NCI-H82 treated with DMSO at 0.1 percent for 48 hours (cell line): ENCODE data around the gene PDE8A.

Experiments
- DNase-seq: peaks from one replicate; lab custom pipeline; 2025; ENCODE audit not compliant: unreplicated experiment; lab: John Stamatoyannopoulos, UW

Gene PDE8A

DNA sequence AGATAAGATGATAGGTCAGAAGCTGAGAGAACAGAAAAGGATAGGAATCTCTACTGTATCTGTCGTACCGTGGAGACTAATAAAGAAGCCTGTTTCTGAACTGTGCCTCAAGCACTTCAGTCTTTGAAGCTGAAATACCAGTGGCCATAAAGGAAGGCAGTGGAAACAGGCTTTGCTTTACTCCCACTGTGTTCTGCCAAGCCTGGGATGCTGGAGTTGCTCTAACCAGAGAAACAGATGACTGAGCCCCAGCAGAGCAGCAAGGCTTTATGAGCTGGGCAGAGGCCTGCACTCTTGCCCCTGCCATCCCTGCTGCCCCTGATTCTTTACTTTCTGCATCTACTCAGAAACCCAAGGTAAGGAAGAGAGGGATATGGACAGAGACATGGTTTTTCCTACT lies 89.4 kb downstream of the PDE8A start:
- DNase-seq: no peak

- no peak for DNase-seq
These were observed 89.8 kb downstream of the PDE8A start for GRCh38 chr15:85071504-85071903.

GRCh38 chr15:85072917-85073316 lies 91.3 kb downstream of the PDE8A start:
- no peak for DNase-seq

- DNase-seq: no peak
These were observed 92.0 kb downstream of the PDE8A start for GRCh38 chr15:85073556-85074194.

DNA sequence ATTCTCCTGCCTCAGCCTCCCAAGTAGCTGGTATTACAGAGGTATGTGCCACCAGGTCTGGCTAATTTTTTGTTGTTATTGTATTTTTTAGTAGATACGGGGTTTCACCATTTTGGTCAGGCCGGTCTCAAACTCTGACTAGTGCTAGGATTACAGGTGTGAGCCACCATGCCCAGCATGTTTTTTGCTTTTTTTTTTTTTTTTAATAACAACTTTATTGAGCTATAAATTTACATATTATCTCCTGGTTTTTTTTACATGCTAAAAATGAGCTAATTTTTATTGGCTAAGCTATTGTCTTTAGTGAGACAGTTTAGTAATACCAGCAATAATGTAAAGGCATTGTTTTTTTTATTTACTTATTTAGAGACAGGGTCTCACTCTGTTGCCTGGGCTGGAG lies 105.2 kb downstream of the PDE8A start:
- DNase-seq: no peak

DNA sequence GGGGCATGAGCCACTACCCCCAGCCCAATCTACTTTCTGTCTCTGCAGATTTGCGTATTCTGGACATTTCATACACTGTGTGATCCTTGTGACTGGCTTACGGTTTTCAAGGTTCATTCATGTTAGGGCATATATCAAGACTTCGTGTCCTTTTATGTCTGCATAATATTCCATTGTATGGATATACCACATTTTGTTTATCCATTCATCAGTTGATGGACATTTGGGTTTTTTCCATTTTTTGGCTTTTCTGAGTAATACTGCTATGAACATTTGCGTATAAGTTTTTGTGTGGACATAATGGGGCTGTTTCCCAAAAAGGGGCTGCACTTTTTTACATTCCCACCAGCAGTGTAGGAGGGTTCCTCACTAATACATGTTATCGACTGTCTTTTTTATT lies 106.6 kb downstream of the PDE8A start:
- no peak for DNase-seq

DNA sequence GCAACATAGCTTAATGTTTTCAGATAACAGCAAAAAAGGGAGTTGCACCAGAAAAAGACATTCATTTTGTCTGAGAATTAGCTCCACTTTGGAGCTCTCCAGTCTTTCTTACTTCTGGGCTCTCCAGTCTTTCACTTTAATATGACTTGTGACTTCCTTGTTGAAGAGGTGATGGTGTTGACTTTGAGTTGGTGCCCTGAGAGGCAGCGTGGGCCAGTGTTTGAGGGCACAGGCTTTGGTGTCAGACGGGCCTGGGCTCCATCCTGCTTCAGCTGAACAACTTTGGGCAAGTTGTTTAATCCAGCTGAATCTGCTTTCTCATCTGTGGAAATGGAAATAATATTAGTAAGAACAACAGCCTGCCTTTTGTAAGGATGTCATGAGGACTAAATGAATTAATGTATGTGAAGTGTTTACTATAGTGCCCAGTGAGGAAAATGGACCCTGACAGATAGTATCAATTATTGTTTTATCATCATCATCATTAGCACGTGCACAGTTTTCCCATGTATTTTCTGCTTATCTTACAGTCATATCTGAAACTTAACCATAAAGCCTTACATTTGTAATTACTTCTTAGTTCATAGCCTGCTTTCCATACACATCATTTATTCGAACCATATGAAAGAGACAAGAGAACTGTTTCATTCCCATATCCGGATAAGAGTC lies 108.4 kb downstream of the PDE8A start:
- peak; percentile 4 for DNase-seq

DNA sequence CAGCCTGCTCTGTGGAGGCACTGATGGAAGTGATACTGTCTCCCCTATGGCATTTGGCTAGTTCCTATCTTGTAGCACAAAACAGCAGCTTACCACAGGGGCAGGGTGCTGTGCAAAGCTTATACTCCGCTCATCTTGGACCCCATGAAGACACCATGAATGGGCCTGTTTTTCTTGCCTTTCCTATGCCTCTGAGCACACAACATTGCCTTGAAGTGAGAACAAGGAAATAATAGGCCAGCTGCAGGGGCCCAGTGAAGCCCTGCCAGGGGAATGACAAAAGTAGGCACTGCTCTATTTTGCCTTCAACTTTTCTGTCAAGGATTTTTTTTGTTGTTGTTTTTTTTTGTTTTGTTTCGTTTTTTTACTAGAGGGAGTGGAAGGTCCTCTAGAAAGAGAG lies 110.3 kb downstream of the PDE8A start:
- DNase-seq: no peak

- no peak for DNase-seq
These were observed 113.0 kb downstream of the PDE8A start for GRCh38 chr15:85094685-85095084.

GRCh38 chr15:85095566-85095965 lies 113.9 kb downstream of the PDE8A start:
- no peak for DNase-seq

DNA sequence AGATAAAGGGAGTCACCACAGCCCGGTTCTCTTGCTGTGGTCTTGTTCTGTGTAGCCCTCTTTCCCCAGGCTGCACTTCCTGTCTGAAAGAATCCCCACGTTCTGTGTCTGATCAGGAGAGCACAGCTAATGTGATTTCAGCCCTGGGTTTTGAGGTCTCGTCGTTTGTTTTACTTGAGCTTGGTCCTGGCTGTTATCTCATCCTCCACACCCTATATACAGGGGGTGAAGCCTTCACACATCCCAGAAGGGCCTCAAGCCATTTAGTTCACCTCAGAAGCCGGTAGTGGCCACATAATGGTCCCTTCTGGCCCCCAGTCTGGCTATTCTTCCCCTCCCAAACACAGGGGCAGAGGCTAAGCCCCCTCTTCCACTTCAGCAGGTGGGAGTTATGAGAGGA lies 115.6 kb downstream of the PDE8A start:
- no peak for DNase-seq

DNA sequence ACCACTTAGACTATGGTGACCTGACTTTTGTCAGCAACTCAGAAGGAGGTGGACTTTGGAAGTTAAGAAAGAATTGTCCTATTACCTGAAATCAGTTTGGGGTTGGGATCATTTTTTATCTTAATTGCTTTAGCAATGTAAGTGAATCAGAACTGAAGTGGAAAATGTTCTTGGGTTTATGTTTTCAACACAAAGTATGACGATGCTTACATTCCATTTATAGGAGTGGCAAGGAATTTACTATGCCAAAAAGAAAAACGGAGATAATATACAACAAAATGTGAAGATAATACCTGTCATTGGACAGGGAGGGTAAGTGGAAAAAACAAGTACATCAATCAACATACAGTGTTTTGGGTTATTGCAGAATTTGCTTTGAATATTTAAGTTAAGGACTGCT lies 116.1 kb downstream of the PDE8A start:
- DNase-seq: no peak

- DNase-seq: no peak
These were observed 117.6 kb downstream of the PDE8A start for GRCh38 chr15:85099195-85099803.

DNA sequence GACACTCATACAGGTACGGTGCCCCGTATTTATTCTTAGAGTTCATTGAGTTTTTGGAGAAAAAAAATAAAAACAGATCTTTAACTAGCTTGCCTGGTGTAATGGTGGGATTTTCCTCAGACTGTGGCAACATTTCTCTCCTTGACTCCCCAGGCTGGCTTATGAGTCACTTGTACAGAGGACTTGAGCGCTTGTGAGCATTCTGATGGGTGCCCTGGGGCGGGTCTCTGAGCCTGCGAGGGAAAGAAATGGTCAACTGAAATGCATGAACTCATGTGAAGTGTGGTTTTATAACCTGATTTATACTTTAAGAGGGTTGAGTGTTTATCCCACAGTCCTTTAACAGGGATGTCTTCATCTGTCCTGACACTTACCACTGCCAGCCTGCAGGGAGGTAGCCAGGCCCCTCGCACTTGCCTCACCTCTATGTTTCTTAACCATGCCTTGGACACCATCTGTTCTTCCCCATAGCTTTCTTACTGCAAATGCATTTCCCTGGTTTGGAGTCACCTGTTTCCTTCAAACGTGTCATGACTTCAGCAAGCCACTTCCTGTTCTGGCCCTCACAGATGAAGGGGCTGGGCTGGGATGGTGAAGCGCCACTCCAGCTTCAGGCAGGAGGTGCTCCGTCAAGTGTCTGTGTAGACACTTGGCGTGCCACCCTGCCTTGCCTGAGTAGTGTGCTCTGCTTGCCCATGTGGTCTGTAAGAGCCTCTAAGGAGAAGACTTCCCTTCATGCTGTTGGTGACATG lies 118.7 kb downstream of the PDE8A start:
- DNase-seq: no peak

- DNase-seq: no peak
These were observed 122.9 kb downstream of the PDE8A start for GRCh38 chr15:85104584-85104983.

DNA sequence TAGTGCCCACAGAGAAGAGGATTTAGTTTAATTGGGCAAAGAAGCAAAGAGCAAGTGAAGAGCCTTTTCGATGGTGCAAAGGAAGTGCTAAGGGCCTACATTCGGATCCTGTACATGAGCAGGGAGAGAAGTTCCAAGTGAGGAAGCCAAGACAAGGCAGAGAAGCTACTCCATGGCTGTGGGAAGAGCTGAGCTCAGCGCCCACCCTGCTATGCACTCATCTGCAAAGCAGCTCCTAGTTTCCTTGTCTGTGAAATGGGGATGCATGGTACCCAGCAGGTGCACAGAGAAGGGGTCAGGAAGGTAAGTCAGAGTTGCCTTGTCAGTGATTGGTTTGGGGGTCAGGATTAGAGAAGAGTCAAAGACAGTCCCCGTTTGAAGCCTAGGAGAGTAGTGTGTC lies 126.5 kb downstream of the PDE8A start:
- no peak for DNase-seq

DNA sequence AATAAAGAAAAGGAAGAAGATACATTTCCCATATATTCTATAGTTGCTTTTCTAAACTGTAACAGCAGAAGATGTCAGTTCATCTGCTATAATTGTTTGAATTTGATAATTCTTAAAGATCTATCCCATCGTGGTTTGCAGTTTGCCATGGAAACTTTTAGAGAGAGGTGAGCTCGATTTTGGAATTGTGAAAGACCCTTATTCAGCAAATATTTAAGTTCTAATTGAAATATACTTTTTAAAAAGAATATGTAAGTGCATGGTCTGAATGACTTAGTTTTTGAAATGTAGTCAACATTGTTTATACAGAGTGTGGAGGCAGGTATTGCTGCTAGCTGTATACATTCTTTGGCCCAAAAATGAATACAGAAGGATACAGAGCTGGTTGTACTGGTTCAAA lies 127.7 kb downstream of the PDE8A start:
- DNase-seq: no peak

DNA sequence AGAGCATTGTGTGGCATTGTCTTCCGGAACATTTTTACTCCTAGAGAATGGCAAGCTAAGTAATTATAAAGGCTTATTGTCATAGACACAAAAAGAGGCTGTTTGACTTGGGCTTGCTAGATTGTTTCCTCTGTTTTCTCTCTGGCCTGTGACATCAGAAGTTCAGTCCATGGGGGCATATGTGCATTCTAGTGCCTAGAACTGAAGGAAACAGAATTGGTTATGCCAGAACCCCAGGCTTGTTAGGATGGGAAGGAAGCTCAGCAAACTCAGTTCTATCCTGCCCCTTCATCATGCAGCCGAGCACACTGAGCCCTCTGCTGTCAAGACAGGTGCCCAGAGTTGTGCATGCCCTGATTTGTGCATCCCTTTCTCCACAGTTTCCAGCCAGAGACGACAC lies 131.3 kb downstream of the PDE8A start:
- no peak for DNase-seq

GRCh38 chr15:85114886-85115285 lies 133.2 kb downstream of the PDE8A start:
- no peak for DNase-seq

DNA sequence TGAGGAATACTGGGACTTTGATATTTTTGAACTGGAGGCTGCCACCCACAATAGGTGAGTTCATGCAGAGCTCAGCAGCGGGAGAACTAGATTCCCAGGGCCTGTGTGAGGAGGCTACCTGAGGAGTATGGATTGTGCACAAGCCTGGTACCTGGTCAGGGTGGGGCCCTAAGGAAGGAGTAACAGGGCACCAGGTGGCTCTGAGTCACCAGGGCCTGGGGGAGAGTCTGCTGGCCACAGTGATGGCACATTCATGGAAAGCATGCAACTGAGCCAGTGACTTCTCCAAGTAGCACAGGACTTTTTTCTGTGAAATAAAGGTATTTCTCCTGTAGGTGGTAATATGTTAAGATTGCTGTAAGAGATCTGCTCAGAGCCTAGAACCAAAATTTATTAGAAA lies 134.4 kb downstream of the PDE8A start:
- DNase-seq: no peak

DNA sequence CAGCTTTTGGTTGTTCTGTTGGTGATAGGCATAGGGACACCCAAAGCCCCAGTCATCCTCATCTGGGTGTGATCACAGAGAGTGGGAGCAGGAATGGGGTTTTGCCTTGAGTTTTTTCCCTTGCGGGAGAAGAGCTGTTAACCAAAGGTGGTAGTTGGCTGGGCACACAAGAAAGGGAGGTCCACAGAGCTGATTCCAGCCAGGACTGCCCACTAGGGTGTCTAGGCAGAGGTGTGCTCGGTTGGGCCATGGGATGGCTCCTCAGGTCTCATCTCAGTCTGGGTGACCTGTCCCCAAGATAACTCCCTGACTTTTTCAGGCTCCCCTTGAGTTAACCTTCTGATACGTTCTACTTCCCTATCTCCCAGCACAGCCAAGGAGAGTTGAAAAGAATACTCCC lies 134.8 kb downstream of the PDE8A start:
- no peak for DNase-seq
